ENCODE measurements around the gene EPB42.

Gene EPB42

DNA sequence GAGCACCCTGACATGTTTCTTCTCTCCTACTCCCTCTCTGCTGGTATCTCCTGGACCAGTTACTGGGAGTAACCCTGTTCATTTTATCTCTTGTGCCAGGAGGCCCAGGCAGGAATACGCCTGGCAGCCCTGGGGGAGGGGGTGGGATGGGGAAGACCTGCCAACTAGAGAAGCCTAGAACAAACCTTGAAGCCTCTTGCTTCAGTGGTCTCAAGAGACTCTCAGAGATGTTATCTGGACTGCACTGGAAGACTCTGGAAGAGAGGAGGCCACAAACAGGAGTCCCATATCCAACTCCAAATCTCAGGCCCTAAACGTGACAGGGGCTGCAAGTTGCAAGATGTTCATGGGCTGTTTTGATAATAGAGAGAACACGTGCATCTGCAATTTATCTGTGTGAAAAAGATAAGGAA is at the start of gene EPB42:
Gene EPB42, minus strand, starts transcription at position 28 of the 413 bp plus-strand sequence. CDS start 193 bp downstream, outside the sequence.
- no peak for DNase-seq (ENCODE audit: low read depth, low spot score)

DNA sequence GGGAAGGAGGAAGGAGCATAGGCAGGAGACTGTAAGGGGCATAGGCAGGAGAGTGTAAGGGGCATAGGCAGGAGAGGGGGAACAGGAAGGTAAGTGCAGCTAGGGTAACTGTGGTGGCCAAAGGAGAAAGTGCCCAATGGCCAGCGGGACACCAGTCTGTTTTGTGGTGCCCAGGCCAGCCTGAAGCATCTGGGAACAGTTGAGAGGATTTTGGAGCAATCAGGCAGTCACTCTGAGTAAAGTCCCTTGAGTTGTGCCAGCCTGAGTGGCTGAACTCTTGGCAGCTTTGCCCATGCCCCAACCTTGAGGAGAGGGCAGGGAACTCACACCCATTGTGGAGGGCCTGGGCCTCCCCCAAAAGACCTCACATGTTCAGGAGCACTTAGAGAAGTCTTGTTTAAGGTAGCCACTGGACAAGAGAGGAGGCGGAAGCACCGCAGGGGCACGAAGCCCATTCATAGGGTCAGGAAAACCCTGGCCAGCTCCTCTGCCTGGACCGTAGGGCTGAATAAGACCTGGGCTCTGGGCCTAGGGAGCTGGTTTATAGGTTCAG is 49.4 kb upstream of the EPB42 start:
- DNase-seq (ENCODE audit: low read depth, low spot score), result no peak

- DNase-seq (ENCODE audit: low read depth, low spot score), result no peak
These were observed 47.6 kb upstream of the EPB42 start for GRCh38 chr15:43268111-43269105.

DNA sequence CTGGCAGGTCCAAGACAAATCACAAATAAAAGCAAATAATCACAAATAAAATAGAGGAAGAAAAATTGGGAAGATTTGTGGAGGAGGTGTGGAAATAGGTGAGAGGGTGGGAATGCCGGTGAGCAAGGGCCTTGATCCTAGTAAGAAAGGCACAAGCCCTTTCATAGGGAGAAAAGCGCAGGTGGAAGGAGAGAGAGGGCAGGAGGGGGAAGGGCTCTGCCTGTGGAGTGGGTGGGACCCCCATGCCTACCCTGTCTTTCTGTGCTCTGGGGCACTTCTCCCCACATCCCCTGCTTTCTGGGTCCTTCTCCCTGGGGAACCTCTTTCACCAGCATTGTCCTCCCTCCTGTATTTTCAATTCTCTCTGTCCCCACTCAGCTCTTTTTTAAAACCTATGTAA is 46.6 kb upstream of the EPB42 start:
- no peak for DNase-seq (ENCODE audit: low read depth, low spot score)

GRCh38 chr15:43266834-43267233 is 46.0 kb upstream of the EPB42 start, which contains the start of gene TGM5:
TSS of gene TGM5 (minus strand) at chr15:43266928. CDS start at chr15:43266849, 79 bp downstream.
- no peak for DNase-seq (ENCODE audit: low read depth, low spot score)

GRCh38 chr15:43266386-43266785 is 45.6 kb upstream of the EPB42 start:
- no peak for DNase-seq (ENCODE audit: low read depth, low spot score)

- no peak for DNase-seq (ENCODE audit: low read depth, low spot score)
These were observed 39.3 kb upstream of the EPB42 start for GRCh38 chr15:43260011-43260615.

GRCh38 chr15:43258781-43259180 is 38.0 kb upstream of the EPB42 start:
- DNase-seq (ENCODE audit: low read depth, low spot score), result no peak

DNA sequence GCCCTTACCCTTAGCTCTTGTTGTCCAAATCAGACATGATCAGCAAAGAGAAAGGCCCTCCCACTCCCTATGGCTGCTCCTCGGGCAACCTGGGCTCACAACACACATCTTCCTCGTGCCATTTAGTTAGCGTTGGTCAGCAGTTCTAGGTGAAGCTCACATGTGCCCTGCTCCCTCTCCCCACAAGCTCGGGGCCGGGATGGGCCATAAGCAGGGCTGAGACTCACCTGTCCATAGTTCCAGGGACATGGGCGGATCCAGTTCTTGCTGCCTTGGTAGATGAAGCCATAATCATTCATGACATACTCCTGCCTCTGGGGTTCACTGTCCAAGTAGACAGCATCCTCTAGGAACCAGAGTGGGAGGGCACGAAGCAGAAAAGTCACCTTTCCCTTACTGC is 35.5 kb upstream of the EPB42 start:
- DNase-seq (ENCODE audit: low read depth, low spot score), result no peak

- no peak for DNase-seq (ENCODE audit: low read depth, low spot score)
These were observed 34.6 kb upstream of the EPB42 start for GRCh38 chr15:43255376-43255775.

- DNase-seq (ENCODE audit: low read depth, low spot score), result no peak
These were observed 32.9 kb upstream of the EPB42 start for GRCh38 chr15:43253431-43254403.

GRCh38 chr15:43251871-43252250 is 31.0 kb upstream of the EPB42 start:
- no peak for DNase-seq (ENCODE audit: low read depth, low spot score)

DNA sequence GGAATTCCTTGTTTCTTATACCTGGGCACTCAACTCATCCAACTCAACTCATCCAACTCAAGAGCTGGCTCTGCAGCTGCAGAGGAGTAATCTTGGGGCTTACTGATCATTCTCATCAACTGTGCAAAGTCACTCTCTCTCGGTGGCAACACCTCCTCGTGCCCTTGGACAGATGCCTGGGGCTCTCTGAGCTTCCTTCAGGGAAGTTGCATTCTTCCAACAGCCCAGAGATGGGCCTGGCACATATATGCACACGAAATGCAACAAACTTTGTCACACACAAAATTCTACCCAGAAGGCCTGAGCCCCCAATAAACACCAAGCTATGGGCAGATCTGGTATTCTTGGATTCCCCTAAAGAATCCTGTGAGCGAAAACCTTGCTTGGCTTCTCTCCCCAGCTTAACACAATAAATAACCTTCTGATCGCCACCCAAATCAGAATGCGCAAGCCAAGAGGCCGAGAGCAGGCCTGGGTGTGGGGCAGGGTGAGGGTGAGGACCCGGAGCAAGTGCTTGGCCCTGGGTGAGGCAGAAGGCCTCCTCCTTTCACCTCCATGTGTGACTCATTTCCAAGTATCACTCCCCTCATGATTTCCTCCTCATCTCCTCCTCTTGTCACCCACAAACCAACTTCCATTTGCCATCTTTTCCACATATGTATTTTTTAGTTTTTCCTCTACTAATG is 30.5 kb upstream of the EPB42 start:
- no peak for DNase-seq (ENCODE audit: low read depth, low spot score)

- DNase-seq (ENCODE audit: low read depth, low spot score), result no peak
These were observed 30.0 kb upstream of the EPB42 start for GRCh38 chr15:43250785-43251184.

DNA sequence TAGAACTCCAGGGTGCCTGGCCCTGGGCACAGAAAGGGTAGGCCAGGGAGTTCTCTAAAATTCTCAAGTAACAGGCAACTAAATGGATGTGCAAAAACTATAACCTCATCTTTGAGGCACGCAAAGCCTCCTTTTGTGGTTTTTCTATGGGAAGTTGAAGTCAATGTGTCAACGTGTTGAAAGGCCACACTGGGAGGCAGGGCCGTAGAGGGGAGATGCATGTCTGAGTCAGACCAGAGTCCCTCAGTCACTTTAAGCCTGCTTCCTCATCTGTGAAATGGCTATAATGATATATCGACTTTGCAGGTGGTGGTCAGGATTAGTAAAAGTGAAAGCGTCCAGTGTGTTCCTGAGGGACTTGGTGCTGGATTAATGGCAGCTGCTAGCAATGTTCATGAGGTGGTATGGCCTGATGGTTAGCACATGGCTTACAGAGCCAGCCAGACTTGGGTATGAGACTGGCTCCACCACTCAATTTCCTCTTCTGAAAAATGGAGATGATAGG is 28.9 kb upstream of the EPB42 start:
- DNase-seq (ENCODE audit: low read depth, low spot score), result no peak

- DNase-seq (ENCODE audit: low read depth, low spot score), result no peak
These were observed 28.4 kb upstream of the EPB42 start for GRCh38 chr15:43249236-43249635.

DNA sequence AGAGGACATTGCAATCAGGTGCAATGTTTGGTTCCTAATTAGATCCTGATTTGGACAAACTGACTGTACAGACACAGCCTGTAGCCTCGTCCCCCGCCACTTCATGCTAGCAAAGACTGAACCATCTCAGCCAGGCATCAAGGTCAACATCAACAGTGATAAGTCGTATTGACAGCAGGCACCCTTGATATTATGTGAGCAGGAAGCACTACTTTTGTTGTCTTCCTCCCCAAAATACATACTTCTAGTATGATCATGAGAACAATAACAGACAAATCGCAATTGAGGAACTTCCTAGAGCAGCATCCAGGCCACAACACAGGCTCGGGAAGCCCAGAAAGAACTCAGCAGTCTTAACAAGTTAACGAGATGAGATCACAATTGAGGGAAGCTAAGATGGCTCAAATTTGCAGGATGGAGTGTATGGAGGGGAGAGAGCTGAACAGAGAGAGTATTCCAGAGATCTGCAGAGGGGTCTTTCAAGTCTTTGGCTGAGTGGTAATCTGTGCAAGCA is 25.5 kb upstream of the EPB42 start:
- DNase-seq (ENCODE audit: low read depth, low spot score), result no peak

- DNase-seq (ENCODE audit: low read depth, low spot score), result no peak
These were observed 23.3 kb upstream of the EPB42 start for GRCh38 chr15:43244092-43244491.

- DNase-seq (ENCODE audit: low read depth, low spot score), result no peak
These were observed 22.3 kb upstream of the EPB42 start for GRCh38 chr15:43243020-43243645.

GRCh38 chr15:43242616-43243015 is 21.8 kb upstream of the EPB42 start:
- DNase-seq (ENCODE audit: low read depth, low spot score), result no peak

Data from brain pericyte (primary cell).